Liver (tissue), 9 donors: Measurements from ENCODE around the gene UNCX. TPM values are rescaled to one million over a fixed set of nuclear protein-coding genes. Genes with fewer than 3 reads are reported as not detected.
"Not testable (repeated sequence)": the region's sequence is repeated elsewhere in the genome, so short reads cannot be mapped to it uniquely, and the experiment has no call there.

Experiments
- DNase-seq: peaks from one replicate; pipeline ENCODE4 v3.0.0-alpha.2; 2017; ENCODE audit warnings: low spot score
- H3K27ac ChIP-seq, 2 donors: one replicate each; pipeline ENCODE4 v1.7.0; 2013; ENCODE audit warnings: inconsistent platforms in 2 of 2, low read length in 2 of 2, control low read depth in 1 of 2, low read depth in 1 of 2, mild to moderate bottlenecking in 1 of 2
- H3K27me3 ChIP-seq, 4 donors: one replicate each; pipeline versions ENCODE4 v1.6.1 to v1.7.0; 2013; ENCODE audit warnings: low read length in 3 of 4, inconsistent platforms in 1 of 4, mild to moderate bottlenecking in 1 of 4, moderate library complexity in 1 of 4; ENCODE audit not compliant: control insufficient read depth in 4 of 4, insufficient read depth in 4 of 4
- H3K36me3 ChIP-seq, 4 donors: one replicate each; pipeline versions ENCODE4 v1.6.1 to v1.7.0; 2013; ENCODE audit warnings: low read length in 3 of 4, mild to moderate bottlenecking in 3 of 4, low read depth in 1 of 4, moderate library complexity in 1 of 4; ENCODE audit not compliant: control insufficient read depth in 4 of 4, insufficient read depth in 3 of 4
- H3K4me1 ChIP-seq, 4 donors: one replicate each; pipeline versions ENCODE4 v1.6.1 to v1.7.0; 2013; ENCODE audit warnings: low read length in 3 of 4, mild to moderate bottlenecking in 3 of 4, moderate library complexity in 1 of 4; ENCODE audit not compliant: control insufficient read depth in 4 of 4, insufficient read depth in 4 of 4
- H3K4me3 ChIP-seq, 3 donors: one replicate each; pipeline versions ENCODE4 v1.6.1 to v1.7.0; 2013; ENCODE audit warnings: low read length in 3 of 3, control low read depth in 1 of 3, low read depth in 1 of 3, mild to moderate bottlenecking in 1 of 3
- H3K9ac ChIP-seq, 2 donors: one replicate each; pipeline ENCODE4 v1.7.0; 2013; ENCODE audit warnings: low read length in 2 of 2, mild to moderate bottlenecking in 2 of 2, moderate library complexity in 2 of 2, control low read depth in 1 of 2, low read depth in 1 of 2
- H3K9me3 ChIP-seq, 4 donors: one replicate each; pipeline versions ENCODE4 v1.6.1 to v1.7.0; 2013; ENCODE audit warnings: low read length in 3 of 4; ENCODE audit not compliant: control insufficient read depth in 4 of 4
- CTCF ChIP-seq: fragments of 150-350 bp; IDR thresholded peaks from 2 replicates; pipeline ENCODE4 v1.5.1; 2017; ENCODE audit warnings: improper control_type of control experiment, low read depth, low read length; ENCODE audit not compliant: missing input control
- FOXA1 ChIP-seq: IDR thresholded peaks from 2 replicates; pipeline ENCODE4 v1.6.1; 2016; ENCODE audit warnings: antibody characterized with exemption
- GABPA ChIP-seq, 2 donors: IDR thresholded peaks in 1 of 2; conservative IDR thresholded peaks in 1 of 2; 2 replicates each; pipeline ENCODE4 v1.6.1; 2016; ENCODE audit warnings: antibody characterized with exemption in 2 of 2, mild to moderate bottlenecking in 1 of 2, moderate library complexity in 1 of 2
- HNF4G ChIP-seq: IDR thresholded peaks from 2 replicates; pipeline ENCODE4 v1.6.1; 2016; ENCODE audit warnings: antibody characterized with exemption
- NR2F2 ChIP-seq: IDR thresholded peaks from 2 replicates; pipeline ENCODE4 v1.6.1; 2016; ENCODE audit warnings: antibody characterized with exemption
- RAD21 ChIP-seq, 2 donors: IDR thresholded peaks; 2 replicates each; pipeline ENCODE4 v1.6.1; 2016; ENCODE audit warnings: antibody characterized with exemption in 2 of 2, mild to moderate bottlenecking in 2 of 2
- REST ChIP-seq: IDR thresholded peaks from 2 replicates; pipeline ENCODE4 v1.6.1; 2016; ENCODE audit warnings: antibody characterized with exemption, mild to moderate bottlenecking
- SP1 ChIP-seq: IDR thresholded peaks from 2 replicates; pipeline ENCODE4 v1.6.1; 2018; ENCODE audit warnings: antibody characterized with exemption, mild to moderate bottlenecking
- WGBS: extraction: QIAGEN DNeasy Blood & Tissue Kit; methylation state at CpG from one replicate; pipeline ENCODE4 v1.1.7; 2013; 5-methylcytosine and 5-hydroxymethylcytosine counted together
- polyA plus RNA-seq, 2 donors: library from polyadenylated mRNA; stranded (reverse) in 1 of 2; unstranded in 1 of 2; fragments of 200-250 nt in 1 of 2; fragments of >200 nt in 1 of 2; fragmentation: Nextera tagmentation in 1 of 2; extraction: Ambion mirVana in 1 of 2; gene quantifications; one replicate each; pipeline versions ENCODE4 v1.2.1 to v1.2.3, GENCODE V29; 2013 to 2015
- total RNA-seq, 2 donors: library from RNA; depleted of rRNA; stranded (reverse); fragments of >200 nt; gene quantifications; one replicate each; pipeline ENCODE4 v1.2.3, GENCODE V29; 2014
- TF ChIP-seq, protein P1 (sequence below): IDR thresholded peaks from 2 replicates; pipeline ENCODE4 v1.6.1; 2016; ENCODE audit warnings: antibody characterized with exemption
- TF ChIP-seq, protein P2 (sequence below): IDR thresholded peaks from 2 replicates; pipeline ENCODE4 v1.6.1; 2016; ENCODE audit warnings: antibody characterized with exemption
- donor health status: healthy.
- donor health status: healthy.
- donor health status: healthy.
- donor health status: healthy.
- donor health status: healthy.

Gene UNCX
- total and polyA plus RNA-seq, 4 donors, result not detected

DNA sequence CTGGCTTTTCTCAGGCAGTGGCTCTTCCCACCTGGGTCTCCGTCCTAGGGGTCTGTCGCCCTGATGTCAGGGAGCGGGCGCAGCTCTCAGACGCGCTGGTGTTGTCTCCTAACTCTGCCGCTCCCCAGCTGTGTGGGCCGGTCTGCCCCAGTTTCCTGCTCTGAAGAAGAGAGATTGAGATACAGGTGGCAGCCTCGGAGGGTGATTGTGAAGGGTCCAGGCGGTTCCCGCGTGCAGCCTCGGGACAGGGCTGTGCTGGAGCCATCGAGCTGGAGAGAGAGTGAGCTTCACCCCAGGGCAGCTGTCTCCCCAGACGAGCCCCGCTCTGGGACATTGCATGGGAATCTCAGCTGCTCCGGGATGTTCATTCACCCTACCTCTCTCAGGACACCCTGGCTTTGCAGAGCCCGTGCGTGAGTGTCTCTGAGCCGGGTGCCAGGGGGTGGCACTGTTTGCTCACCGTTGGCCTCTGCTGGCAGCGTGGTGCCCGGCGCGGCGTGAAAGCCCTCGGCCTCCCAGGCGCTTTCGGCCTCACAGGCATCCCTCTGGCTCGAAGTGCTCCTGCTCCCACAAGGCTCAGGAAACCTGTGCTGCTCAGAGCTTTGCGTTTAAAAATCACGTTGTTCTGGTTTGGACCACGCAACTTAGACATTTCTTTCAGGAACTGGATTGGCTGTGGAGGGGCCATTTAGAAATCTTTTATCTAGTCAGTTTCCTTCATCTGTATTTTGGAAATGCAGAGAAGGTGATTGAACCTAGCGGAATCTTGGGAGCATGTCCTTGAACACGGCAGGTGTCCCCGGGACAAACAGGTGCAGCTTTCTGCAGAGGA, 38.9 kb upstream of the UNCX start:
- Histone ChIP-seq H3K27me3 (peaks cover 0 to 6% (median 0%) of the 10 kb centered on the region in 4 donors), H3K9me3 (no peaks in the 10 kb centered on the region), H3K27ac (no peak overlapping the region), H3K4me3 (no peak overlapping the region), H3K36me3 (no peaks in the 10 kb centered on the region), H3K9ac (no peak overlapping the region), H3K4me1 (peaks cover 0 to 3% (median 0%) of the 10 kb centered on the region in 4 donors)
- DNase-seq, result no peak
- 31% methylated on average over 36 of the region's 36 CpGs for WGBS
- TF ChIP-seq CTCF, result peak; percentile 42
- no peak for TF ChIP-seq HNF4G
- TF ChIP-seq GABPA (IDR thresholded peaks at IDR 0.05 in 1 of 2, conservative IDR thresholded peaks at IDR 0.05 in 1 of 2), result no peak
- TF ChIP-seq RAD21 (IDR thresholded peaks at IDR 0.05), result peak; percentile 77 to 85
- TF ChIP-seq, protein P1, sequence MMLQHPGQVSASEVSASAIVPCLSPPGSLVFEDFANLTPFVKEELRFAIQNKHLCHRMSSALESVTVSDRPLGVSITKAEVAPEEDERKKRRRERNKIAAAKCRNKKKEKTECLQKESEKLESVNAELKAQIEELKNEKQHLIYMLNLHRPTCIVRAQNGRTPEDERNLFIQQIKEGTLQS, result no peak
- no peak for TF ChIP-seq NR2F2
- no peak for TF ChIP-seq FOXA1

GRCh38 chr7:1196441-1196840, 36.2 kb upstream of the UNCX start:
- not testable (repeated sequence) for H3K36me3 ChIP-seq, H3K27ac ChIP-seq, H3K27me3 ChIP-seq, DNase-seq, H3K4me3 ChIP-seq, H3K9me3 ChIP-seq, H3K9ac ChIP-seq, H3K4me1 ChIP-seq
- WGBS, result 8% methylated on average over 2 of the region's 4 CpGs

- no peak for DNase-seq
- TF ChIP-seq, protein P2, sequence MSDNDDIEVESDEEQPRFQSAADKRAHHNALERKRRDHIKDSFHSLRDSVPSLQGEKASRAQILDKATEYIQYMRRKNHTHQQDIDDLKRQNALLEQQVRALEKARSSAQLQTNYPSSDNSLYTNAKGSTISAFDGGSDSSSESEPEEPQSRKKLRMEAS, result no peak
- no peak for TF ChIP-seq GABPA (IDR thresholded peaks at IDR 0.05 in 1 of 2, conservative IDR thresholded peaks at IDR 0.05 in 1 of 2)
- no peak for TF ChIP-seq SP1
- no peak for TF ChIP-seq HNF4G
- TF ChIP-seq FOXA1, result no peak
- TF ChIP-seq NR2F2, result no peak
- no peak for TF ChIP-seq REST
- no peak for TF ChIP-seq CTCF
- no peak for TF ChIP-seq RAD21 (IDR thresholded peaks at IDR 0.05)
- peaks cover 0 to 3% (median 0%) of the 10 kb centered on the region in 4 donors for H3K4me1 ChIP-seq
- H3K27me3 ChIP-seq, result peaks cover 0 to 7% (median 0%) of the 10 kb centered on the region in 4 donors
- H3K4me3 ChIP-seq, result no peak overlapping the region
- H3K36me3 ChIP-seq, result no peaks in the 10 kb centered on the region
- WGBS, result 87% methylated on average over 6 of the region's 6 CpGs
- H3K9ac ChIP-seq, result no peak overlapping the region
- H3K27ac ChIP-seq, result no peak overlapping the region
- H3K9me3 ChIP-seq, result no peaks in the 10 kb centered on the region
These were observed 35.7 kb upstream of the UNCX start for GRCh38 chr7:1196950-1197349.
